Activated CD4-positive, alpha-beta memory T cell treated with anti-CD3 and anti-CD28 coated beads for 36 hours (primary cell): ENCODE results near the gene PDAP1. TPM values are rescaled to one million over a fixed set of nuclear protein-coding genes. Genes with fewer than 3 reads are reported as not detected.
"Not testable (repeated sequence)": the region's sequence is repeated elsewhere in the genome, so short reads cannot be mapped to it uniquely, and the experiment has no call there.

Experiments
- CTCF ChIA-PET: fragments of 350-600 bp; sonication (Branson Sonifier 250); formaldehyde crosslinking; loops from one replicate; lab custom pipeline; 2021; ENCODE audit warnings: antibody characterized with exemption, inconsistent platforms; lab: Charles Lee
- POLR2A ChIA-PET: fragments of 350-600 bp; sonication (Branson Sonifier 250); formaldehyde crosslinking; loops from one replicate; lab custom pipeline; 2021; ENCODE audit warnings: antibody characterized with exemption; lab: Charles Lee
- DNase-seq: peaks from one replicate; pipeline ENCODE4 v3.0.0-alpha.2; 2020
- H3K27ac Mint-ChIP-seq: one replicate; pipeline ENCODE4 v1.8.0; 2021; ENCODE audit warnings: mixed read lengths
- H3K27me3 Mint-ChIP-seq: one replicate; pipeline ENCODE4 v1.8.0; 2021; ENCODE audit warnings: mixed read lengths
- H3K36me3 Mint-ChIP-seq: one replicate; pipeline ENCODE4 v1.8.0; 2021; ENCODE audit warnings: mixed read lengths
- H3K4me1 Mint-ChIP-seq: one replicate; pipeline ENCODE4 v1.8.0; 2021; ENCODE audit warnings: low read depth, mixed read lengths
- H3K4me3 Mint-ChIP-seq: one replicate; pipeline ENCODE4 v1.8.0; 2021; ENCODE audit warnings: mild to moderate bottlenecking, mixed read lengths
- H3K9me3 Mint-ChIP-seq: one replicate; pipeline ENCODE4 v1.8.0; 2021; ENCODE audit warnings: mixed read lengths
- intact Hi-C: fragments of 100-400 bp; cut with micrococcal nuclease; formaldehyde crosslinking; loops from one replicate; pipeline ENCODE4 v1.15.1; 2023
- total RNA-seq, 2 experiments: library from RNA; stranded (reverse); gene quantifications; one replicate each; pipeline ENCODE4 v1.2.3, GENCODE V29; 2021

The PDAP1 gene
- total RNA-seq, 2 experiments from 2014 or later, result 149 to 162 TPM

- Mint-ChIP-seq H3K36me3 (peaks cover 53% of the 10 kb centered on the region), H3K27ac (peak overlapping the region; percentile 76), H3K4me3 (peak overlapping the region; percentile 55), H3K27me3 (no peaks in the 10 kb centered on the region), H3K9me3 (no peaks in the 10 kb centered on the region), H3K4me1 (peaks cover 20% of the 10 kb centered on the region)
- ChIA-PET POLR2A (interaction anchor here (0.6 to 2.6 kb wide), 5 partner anchors 9 to 38 kb away, joined by 4 to 7 read pairs (median 6); partner anchors contain the start of gene BUD31), CTCF (no interaction called here)
- intact Hi-C loops, result loop anchor here (2.0 kb wide), 1 partner anchor 15 kb away; the partner anchor contains the start of genes BUD31 and PDAP1
- DNase-seq, result no peak
Measured at GRCh38 chr7:99393355-99394187, 14.8 kb downstream of the PDAP1 start.

- peak; percentile 86 for DNase-seq
- Mint-ChIP-seq H3K4me1 (peaks cover 17% of the 10 kb centered on the region), H3K27me3 (no peaks in the 10 kb centered on the region), H3K9me3 (no peaks in the 10 kb centered on the region), H3K27ac (peak overlapping the region; percentile 76), H3K4me3 (peak overlapping the region; percentile 55), H3K36me3 (peaks cover 57% of the 10 kb centered on the region)
- CTCF ChIA-PET, result interaction anchor here (0.6 to 1.8 kb wide), 4 partner anchors 12 to 106 kb away, joined by 3 to 5 read pairs (median 4); no protein-coding TSS in a partner anchor
- intact Hi-C loops, result loop anchor here (2.0 kb wide), 1 partner anchor 16 kb away; the partner anchor contains the start of genes BUD31 and PDAP1
- POLR2A ChIA-PET, result interaction anchor here (1.3 to 2.6 kb wide), 4 partner anchors 10 to 16 kb away, joined by 3 to 7 read pairs (median 6); partner anchors contain the start of gene BUD31
Measured at GRCh38 chr7:99392659-99393354, 15.6 kb downstream of the PDAP1 start.

- Mint-ChIP-seq H3K27me3 (no peaks in the 10 kb centered on the region), H3K36me3 (peaks cover 54% of the 10 kb centered on the region), H3K9me3 (no peaks in the 10 kb centered on the region), H3K27ac (peak overlapping the region; percentile 49), H3K4me3 (no peak overlapping the region), H3K4me1 (peaks cover 15% of the 10 kb centered on the region)
- intact Hi-C loops, result loop anchor here (2.0 kb wide), 1 partner anchor 17 kb away; the partner anchor contains the start of genes BUD31 and PDAP1
- CTCF ChIA-PET, result interaction anchor here (0.9 to 1.8 kb wide), 3 partner anchors 13 to 26 kb away, joined by 3 to 5 read pairs (median 4); no protein-coding TSS in a partner anchor
- POLR2A ChIA-PET, result interaction anchor here (1.0 to 1.6 kb wide), 3 partner anchors 13 to 63 kb away, joined by 3 read pairs; partner anchors contain the start of gene BUD31
- DNase-seq, result no peak
Measured at GRCh38 chr7:99392046-99392445, 16.4 kb downstream of the PDAP1 start.

GRCh38 chr7:99390941-99391602 lies 17.3 kb downstream of the PDAP1 start:
- H3K9me3 Mint-ChIP-seq, result no peaks in the 10 kb centered on the region

GRCh38 chr7:99389772-99390171 lies 18.6 kb downstream of the PDAP1 start:
- ChIA-PET POLR2A (interaction anchor here (0.6 to 1.4 kb wide), 4 partner anchors 9 to 348 kb away, joined by 3 to 7 read pairs (median 6); no protein-coding TSS in a partner anchor), CTCF (interaction anchor here (1.2 kb wide), 1 partner anchor 10 kb away, joined by 3 read pairs; no protein-coding TSS in a partner anchor)
- Mint-ChIP-seq H3K27me3 (no peaks in the 10 kb centered on the region), H3K4me3 (no peak overlapping the region), H3K27ac (no peak overlapping the region), H3K4me1 (peaks cover 18% of the 10 kb centered on the region), H3K36me3 (peaks cover 57% of the 10 kb centered on the region), H3K9me3 (no peaks in the 10 kb centered on the region)
- intact Hi-C loops, result no loop called here
- no peak for DNase-seq

More at GRCh38 chr7:99390941-99391602, 17.3 kb downstream of the PDAP1 start:
- Mint-ChIP-seq H3K36me3 (peaks cover 57% of the 10 kb centered on the region), H3K27me3 (no peaks in the 10 kb centered on the region), H3K4me3 (no peak overlapping the region), H3K4me1 (peaks cover 15% of the 10 kb centered on the region), H3K27ac (no peak overlapping the region)
- DNase-seq, result no peak
- ChIA-PET CTCF (interaction anchor here (1.7 to 1.8 kb wide), 2 partner anchors 15 to 25 kb away, joined by 4 to 5 read pairs; no protein-coding TSS in a partner anchor), POLR2A (interaction anchor here (1.0 to 1.6 kb wide), 5 partner anchors 8 to 62 kb away, joined by 3 to 6 read pairs (median 3); partner anchors contain the start of gene BUD31)
- intact Hi-C loops, result no loop called here

GRCh38 chr7:99387912-99388311 lies 20.5 kb downstream of the PDAP1 start:
- POLR2A ChIA-PET, result interaction anchor here (1.3 kb wide), 1 partner anchor 9 kb away, joined by 3 read pairs; no protein-coding TSS in a partner anchor
- CTCF ChIA-PET, result interaction anchor here (1.6 kb wide), 1 partner anchor 23 kb away, joined by 3 read pairs; no protein-coding TSS in a partner anchor
- no peak overlapping the region for H3K27ac Mint-ChIP-seq
- no peaks in the 10 kb centered on the region for H3K9me3 Mint-ChIP-seq
- H3K27me3 Mint-ChIP-seq, result no peaks in the 10 kb centered on the region
- intact Hi-C loops, result no loop called here
- no peak overlapping the region for H3K4me3 Mint-ChIP-seq
- H3K4me1 Mint-ChIP-seq, result peaks cover 24% of the 10 kb centered on the region
- H3K36me3 Mint-ChIP-seq, result peaks cover 52% of the 10 kb centered on the region
- DNase-seq, result no peak

GRCh38 chr7:99387239-99387635 lies 21.2 kb downstream of the PDAP1 start:
- intact Hi-C loops, H3K9me3 Mint-ChIP-seq, H3K27ac Mint-ChIP-seq, H3K27me3 Mint-ChIP-seq, DNase-seq, H3K4me3 Mint-ChIP-seq: not testable (repeated sequence)
- Mint-ChIP-seq H3K4me1 (peaks cover 21% of the 10 kb centered on the region), H3K36me3 (peaks cover 49% of the 10 kb centered on the region)
- ChIA-PET CTCF (interaction anchor here (1.2 to 1.6 kb wide), 3 partner anchors 13 to 22 kb away, joined by 3 to 5 read pairs (median 3); partner anchors contain the start of gene ARPC1B), POLR2A (interaction anchor here (1.0 kb wide), 2 partner anchors 12 to 21 kb away, joined by 3 to 4 read pairs; partner anchors contain the start of genes BUD31 and PDAP1)

GRCh38 chr7:99386584-99387238 lies 21.7 kb downstream of the PDAP1 start:
- Mint-ChIP-seq H3K27me3 (no peaks in the 10 kb centered on the region), H3K36me3 (peaks cover 46% of the 10 kb centered on the region), H3K9me3 (no peaks in the 10 kb centered on the region), H3K27ac (peak overlapping the region; percentile 23), H3K4me3 (no peak overlapping the region), H3K4me1 (peaks cover 21% of the 10 kb centered on the region)
- POLR2A ChIA-PET, result interaction anchor here (1.0 kb wide), 2 partner anchors 11 to 22 kb away, joined by 3 to 4 read pairs; partner anchors contain the start of genes BUD31 and PDAP1
- DNase-seq, result peak; percentile 40
- intact Hi-C loops, result no loop called here
- CTCF ChIA-PET, result interaction anchor here (1.2 to 1.6 kb wide), 3 partner anchors 13 to 22 kb away, joined by 3 to 5 read pairs (median 3); partner anchors contain the start of gene ARPC1B

- peaks cover 44% of the 10 kb centered on the region for H3K36me3 Mint-ChIP-seq
- DNase-seq, result no peak
- no peak overlapping the region for H3K4me3 Mint-ChIP-seq
- H3K27me3 Mint-ChIP-seq, result no peaks in the 10 kb centered on the region
- CTCF ChIA-PET, result no interaction called here
- intact Hi-C loops, result no loop called here
- H3K9me3 Mint-ChIP-seq, result no peaks in the 10 kb centered on the region
- peaks cover 32% of the 10 kb centered on the region for H3K4me1 Mint-ChIP-seq
- peak overlapping the region; percentile 49 for H3K27ac Mint-ChIP-seq
- POLR2A ChIA-PET, result no interaction called here
Measured at GRCh38 chr7:99385564-99385963, 22.8 kb downstream of the PDAP1 start.

- POLR2A ChIA-PET, result no interaction called here
- Mint-ChIP-seq H3K36me3 (peaks cover 42% of the 10 kb centered on the region), H3K4me3 (no peak overlapping the region), H3K4me1 (peaks cover 41% of the 10 kb centered on the region), H3K27ac (peak overlapping the region; percentile 71), H3K27me3 (no peaks in the 10 kb centered on the region), H3K9me3 (no peaks in the 10 kb centered on the region)
- CTCF ChIA-PET, result no interaction called here
- intact Hi-C loops, result no loop called here
- DNase-seq, result no peak
Measured at GRCh38 chr7:99384523-99384922, 23.9 kb downstream of the PDAP1 start.
